Stimulated activated CD8-positive, alpha-beta memory T cell treated with anti-CD3 and anti-CD28 coated beads, Interleukin-12 subunit alpha, Interleukin-12 subunit beta, amount 100 ng/mL, for 24 hours (primary cell): ENCODE results near the gene RABGAP1L.
"Not testable (repeated sequence)": the region's sequence is repeated elsewhere in the genome, so short reads cannot be mapped to it uniquely, and the experiment has no call there.

ENCODE experiments used
- DNase-seq: peaks from one replicate; pipeline ENCODE4 v3.0.0-alpha.2; 2020; ENCODE audit errors: extremely low read depth

The RABGAP1L gene

DNA sequence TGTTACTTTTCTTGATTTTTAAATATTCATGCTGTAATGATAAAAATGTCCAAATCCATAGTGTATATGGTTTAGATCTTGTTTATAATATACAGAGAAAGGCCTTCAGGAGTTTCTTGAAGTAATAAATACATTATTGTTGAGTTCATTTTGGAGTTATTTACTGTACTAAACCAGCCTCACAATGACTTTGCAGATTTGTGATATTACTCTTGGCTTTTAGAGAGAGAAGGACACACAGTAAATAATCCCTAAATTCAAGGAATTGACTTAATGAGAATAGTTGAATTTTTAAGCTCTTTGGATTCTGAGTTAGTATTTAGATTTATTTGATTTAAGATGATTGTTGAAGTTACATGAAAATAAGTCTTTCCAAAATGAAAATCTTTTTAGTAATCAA lies 38.9 kb downstream of the RABGAP1L start:
- DNase-seq = no peak

DNA sequence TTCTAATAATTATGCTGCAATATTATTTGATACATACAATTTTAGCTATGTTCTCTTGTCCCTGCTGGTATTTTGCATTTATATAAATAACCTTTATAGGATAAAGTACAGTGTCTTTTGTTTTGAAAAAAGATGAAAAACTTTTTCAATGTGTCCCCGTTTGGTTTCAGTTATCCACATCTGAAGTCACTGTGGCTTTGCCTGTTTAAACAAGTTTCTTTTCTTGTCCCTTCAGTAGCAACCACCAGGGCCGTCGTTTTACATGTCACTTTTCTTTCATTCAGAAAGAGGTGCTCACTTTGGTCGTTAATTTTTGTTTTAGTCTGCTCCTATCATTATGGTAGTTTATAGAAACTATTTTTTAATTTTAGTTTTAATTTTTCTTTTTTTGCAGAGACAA lies 41.4 kb downstream of the RABGAP1L start:
- no peak for DNase-seq

DNA sequence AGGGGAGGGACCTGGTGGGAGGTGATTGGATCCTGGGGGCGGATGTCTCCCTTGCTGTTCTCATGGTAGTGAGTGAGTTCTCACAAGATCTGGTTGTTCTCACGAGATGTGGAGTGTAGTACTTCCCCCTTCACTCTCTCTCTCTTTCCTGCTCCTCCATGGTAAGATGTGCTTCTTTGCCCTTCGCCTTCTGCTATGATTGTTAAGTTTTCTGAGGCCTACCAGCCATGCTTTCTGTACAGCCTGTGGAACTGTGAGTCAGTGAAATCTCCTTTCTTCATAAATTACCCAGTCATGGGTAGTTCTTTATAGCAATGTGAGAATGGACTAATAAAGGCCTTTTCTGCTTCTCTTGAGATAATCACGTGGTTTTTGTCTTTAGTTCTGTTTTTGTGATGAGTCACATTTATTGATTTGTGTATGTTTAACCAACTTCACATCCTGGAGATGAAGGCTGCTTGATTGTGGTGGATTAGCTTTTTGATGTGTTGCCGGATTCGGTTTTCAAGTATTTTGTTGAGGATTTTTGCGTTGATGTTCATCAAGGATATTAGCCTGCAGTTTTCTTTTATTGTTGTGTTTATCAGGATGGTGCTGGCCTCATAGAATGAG lies 45.5 kb downstream of the RABGAP1L start:
- no peak for DNase-seq

DNA sequence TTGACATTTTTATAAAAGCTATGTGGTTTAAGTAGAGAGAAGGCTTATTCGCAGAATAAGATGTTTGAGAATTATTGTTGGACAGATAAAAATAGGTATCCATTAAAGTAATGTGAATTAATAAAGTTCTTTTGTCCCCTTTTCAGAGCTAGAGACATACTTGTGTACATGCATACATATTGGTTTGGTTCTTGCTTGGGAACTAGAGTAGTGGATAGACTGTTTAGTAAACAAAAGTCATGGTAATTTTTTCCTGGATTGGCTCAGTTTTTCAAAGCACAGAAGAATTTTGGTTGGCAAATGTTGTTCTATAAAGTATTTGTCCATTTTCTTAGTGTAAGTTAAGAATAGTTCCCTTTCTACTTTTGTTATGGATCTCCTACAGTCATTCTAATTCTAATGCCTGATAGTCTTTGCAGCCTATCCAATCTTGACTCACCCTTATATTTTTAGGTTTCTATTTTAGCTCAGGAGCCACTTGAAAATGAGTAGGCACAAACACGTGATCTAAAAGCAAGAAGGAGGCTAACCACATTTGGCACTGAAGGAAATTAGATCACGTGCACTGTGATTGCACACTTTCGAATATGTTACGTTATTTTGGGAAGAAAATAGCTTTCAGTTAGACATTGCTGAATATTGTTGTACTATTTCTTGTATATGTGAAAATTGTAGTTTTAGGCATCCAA lies 47.0 kb downstream of the RABGAP1L start:
- no peak for DNase-seq

DNA sequence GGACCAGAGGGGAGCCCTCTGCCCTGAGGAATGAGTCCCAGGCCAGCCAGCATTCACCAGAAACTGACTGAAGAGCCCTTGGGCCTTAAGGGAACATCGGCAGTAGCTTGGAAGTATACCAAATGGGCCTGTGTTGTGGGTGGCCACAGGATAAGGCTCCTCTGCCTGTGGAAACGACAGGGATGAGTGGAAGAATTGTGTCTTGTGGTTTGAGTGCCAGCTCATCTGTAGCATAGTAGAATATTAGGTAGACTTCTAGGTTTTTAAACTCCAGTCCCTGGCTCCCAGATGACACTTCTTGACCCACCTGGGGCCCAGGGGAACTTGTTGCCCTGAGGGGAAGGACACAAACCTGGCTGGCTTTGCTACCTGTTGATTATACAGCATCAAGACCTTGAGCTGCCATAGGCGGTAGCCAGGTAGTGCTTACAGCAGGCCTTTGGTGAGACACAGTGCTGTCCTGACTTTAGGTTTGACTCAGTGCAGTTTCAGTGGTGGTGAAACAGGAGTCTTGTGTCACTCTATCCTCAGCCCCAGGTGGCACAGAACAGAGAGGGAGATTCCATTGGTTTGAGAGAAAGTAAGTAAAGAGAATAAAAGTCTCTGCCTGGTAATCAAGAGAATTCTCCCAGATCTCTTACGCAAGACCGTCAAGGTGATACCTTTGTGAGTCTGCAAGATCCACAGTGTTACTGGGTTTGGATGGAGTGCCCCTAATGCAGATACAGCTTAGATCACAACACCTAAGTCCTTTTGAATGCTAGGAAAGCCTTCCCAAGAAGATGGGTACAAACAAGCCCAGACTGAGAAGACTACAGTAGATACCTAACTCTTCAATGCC lies 50.2 kb downstream of the RABGAP1L start:
- DNase-seq = no peak

DNA sequence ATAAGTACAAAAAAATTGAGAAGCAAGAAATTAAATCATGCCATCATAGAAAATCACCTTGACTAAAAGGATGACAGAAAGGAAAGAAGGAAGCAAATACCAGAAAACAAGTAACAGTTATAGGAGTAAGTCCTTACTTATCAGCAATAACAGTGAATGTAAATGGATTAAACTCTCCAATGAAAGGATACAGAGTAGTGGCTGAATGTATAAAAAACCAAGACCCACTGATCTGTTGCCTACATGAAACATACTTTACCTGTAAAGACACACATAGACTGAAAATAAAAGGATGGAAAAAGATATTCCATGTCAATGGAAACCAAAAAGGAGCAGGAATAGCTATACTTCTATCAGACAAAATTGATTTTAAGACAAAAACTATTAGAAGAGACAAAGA lies 52.2 kb downstream of the RABGAP1L start:
- DNase-seq = no peak

DNA sequence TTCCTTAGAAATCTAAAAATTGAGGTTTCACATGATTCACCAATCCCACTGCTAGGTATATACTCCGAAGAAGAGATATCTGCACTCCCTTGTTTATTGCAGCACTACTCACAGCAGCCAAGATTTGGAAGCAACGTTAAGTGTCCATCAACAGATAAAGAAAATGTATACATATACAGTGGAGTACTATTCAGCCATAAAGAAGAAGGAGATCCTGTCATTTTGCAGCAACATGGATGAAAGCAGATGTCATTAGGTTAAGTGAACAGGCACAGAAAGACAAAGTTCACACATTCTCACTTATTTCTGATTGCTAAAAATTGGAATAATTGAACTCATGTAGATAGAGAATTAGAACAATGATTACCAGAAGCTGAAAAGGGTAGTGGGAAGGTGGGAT lies 56.4 kb downstream of the RABGAP1L start:
- no peak for DNase-seq

DNA sequence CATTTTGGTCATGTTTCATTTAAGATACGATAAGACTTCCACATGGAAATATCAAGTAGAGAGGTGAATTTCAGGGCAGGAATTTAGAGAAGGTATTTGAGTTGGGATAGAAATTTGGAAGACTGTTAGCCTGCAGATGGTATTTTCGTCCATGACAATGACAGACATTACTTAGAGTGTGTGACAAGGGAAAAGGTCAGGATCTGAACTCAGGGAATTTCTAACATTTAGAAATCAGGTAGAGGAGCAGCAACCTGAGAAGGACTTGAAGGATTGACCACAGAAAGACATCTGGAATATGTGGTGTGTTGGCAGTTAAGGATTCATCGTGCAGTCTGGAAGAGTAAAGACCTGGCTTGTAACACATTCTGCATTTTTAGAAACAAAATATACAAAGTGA lies 57.9 kb downstream of the RABGAP1L start:
- DNase-seq = no peak

DNA sequence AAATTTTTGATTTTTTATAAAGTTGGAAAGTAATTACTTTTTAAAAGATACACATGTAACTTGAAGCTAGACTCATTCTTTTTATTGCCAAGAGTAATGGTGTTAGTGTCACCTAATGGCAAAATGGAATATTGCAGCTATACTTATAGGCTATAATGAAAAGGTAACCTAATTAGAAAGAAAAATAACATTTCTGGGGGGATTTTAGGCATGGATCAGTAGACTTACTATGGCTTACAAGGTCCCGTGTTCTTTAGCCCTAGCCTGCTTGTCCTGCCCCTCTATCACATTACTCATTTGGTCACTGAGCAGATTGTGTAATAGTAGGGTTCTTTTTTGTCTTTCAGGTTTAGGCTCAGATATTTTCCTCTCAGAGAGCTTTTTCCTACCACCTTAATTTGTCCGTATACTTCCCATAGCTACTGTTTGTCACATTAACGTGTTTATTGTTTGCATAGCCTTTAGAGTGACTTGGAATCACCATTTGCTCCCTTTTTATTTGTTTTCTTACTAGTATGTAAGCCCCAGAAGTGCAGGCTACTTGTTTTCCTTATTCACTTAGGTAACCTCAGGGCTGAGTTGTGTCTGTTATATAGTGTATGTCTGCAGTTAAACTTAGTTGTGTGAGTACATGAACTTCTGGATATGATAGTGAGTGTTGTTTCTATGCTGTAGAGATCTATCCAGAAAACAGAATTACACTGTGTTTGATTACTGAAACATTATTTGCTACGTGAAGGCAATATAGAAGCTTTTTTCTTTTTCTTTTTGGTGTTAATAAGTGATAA lies 58.7 kb downstream of the RABGAP1L start:
- DNase-seq = no peak

DNA sequence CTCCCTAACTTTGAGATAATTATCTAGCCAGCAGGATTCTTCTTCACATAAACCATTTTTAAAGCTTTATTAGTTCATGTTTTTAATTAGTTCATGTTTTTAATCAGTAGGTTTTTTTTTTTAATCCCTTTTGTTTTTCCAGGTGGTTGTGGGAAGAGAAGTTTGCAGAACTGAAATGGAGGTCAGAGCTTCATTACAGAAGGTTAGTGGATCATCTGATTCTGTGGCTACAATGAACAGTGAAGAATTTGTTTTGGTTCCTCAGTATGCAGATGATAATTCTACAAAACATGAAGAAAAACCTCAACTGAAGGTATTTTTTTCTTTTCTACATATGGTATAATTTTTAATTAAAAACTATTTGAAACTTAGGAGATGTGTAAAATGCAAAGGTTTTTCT lies 59.7 kb downstream of the RABGAP1L start:
- no peak for DNase-seq

DNA sequence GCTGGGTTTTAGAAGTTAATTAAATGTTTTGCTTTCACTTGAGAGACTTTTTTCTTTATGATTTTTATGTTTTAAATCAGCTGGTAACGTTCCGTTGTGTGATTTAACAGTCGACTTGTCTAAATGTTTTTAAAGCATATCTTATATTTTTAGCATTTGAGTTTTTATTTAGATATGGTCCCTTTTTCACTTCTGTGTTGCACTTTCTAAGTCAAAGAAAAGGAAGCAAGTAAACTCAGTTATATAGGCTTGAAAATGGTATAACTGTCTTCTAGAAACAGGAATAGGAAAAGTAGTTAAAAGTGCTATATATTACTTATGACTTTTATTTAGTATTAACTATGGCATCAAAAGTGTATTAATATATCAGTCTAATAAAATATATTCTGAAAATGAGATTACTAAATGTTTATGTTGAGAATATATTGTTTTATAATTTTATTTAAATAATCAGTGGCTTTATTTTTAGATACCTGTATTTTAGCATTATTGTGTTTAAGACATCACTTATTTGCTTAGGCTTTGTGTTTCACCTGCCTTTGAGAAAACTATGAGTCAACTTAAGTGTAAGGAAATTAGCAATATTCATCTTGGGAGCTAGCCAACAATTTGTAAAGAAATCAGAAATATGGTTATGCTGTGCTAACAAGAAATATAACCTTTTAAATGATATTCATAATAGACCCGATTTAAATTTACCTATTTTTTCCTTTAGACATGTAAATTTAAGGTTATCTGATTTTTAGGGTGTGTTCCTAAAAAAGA lies 60.5 kb downstream of the RABGAP1L start:
- DNase-seq = no peak

DNA sequence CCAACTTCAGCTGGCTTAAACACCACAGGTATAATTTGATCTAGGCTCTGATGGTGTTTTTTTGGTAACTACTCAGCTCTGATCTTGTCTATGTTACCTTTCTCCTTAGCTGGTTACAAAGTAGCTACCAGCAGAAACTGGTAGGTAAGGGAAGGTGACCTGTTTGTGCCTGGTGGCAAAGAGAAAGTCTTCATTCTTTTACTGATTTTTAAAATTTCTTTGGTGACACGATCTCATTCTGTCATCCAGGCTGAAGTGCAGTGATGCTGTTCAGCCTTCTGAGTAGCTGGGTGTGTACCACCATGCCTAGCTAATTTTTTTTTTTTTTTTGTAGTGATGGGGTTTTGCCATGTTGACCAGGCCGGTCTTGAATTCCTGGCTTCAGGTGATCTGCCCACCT lies 62.4 kb downstream of the RABGAP1L start:
- DNase-seq = no peak

DNA sequence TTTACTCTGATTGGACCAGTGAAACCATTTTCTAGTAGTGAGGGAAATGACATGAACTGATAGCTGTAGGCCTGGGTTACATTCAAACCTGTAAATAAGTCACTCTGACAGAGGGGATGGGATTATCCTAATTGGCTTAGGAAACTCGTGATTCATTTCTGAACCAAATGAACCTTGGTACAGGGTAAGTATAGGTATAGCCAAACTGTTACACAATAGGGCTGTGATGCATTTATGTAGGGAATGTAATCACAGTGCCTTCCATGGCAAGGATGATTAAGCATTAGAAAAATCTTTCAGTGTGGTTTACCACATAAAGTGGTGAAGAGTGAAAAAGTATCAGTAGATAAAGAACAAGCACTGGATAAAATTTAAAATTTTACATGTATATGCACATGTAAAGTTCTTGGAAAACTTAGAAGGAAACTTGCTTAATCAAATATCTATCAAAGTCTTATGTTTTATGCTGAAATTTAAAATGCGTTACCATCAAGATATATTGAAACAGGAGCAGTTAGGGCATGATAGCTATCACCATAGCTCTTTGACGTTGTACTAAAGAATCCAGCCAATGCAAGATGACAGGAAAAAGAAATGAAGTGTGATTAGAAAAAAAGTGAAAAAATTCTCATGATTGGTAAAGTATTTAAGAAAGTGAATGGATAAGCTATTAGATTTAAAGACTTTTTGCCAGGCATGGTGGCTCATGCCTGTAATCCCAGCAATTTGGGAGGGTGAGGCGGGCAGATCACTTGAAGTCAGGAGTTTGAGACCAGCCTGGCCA lies 63.0 kb downstream of the RABGAP1L start:
- DNase-seq = no peak

DNA sequence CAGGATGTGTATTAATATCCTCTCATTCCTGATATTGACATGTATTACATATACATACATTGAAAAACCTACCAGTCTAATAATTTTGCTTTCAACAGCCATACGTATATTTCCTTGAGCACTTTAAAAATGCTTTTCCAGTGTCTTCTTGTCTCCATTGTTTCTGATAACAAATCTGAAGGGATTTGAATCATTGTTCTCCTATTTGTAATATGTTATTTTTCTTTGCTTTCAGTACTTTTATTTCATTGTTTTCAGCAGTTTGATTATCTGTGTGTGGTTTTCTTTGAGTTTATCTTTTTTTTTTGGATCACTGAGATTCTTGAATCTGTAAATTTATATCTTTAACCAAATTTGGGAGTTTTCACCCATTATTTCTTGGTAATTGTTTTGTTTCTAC lies 65.3 kb downstream of the RABGAP1L start:
- DNase-seq = no peak

DNA sequence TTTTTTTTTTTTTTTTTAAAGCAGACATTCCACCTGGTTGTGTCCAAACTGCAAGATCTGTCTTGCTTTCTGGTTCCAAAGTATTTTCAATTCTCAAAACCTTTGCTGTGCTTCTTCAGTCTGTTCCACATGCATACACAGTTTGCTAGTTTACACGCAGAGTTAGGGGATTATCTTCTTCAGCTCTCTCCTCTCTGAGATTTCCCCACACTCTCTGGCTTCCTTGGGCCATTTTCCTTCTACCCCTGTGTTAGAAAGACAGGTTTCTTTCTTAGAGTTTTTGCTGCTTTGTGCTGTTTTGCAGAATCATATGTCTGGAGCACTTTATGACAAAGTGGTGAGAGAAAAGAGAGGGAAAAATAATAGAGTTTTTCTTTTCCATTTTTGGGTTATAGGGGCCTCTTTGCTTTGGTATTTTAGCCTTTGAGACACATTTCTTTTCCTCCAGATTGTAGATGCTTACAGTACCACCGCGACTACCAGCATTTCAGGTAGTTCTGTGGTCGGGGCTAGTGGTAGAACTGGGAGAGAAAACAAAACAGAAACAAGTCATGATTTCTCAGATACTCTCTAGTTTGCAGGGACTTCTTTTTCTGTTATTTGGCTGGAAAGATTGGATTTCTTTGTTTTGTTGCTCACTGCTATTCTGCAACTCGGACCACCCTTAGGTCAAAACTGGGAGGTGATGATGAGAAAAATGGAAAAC lies 66.3 kb downstream of the RABGAP1L start:
- no peak for DNase-seq

DNA sequence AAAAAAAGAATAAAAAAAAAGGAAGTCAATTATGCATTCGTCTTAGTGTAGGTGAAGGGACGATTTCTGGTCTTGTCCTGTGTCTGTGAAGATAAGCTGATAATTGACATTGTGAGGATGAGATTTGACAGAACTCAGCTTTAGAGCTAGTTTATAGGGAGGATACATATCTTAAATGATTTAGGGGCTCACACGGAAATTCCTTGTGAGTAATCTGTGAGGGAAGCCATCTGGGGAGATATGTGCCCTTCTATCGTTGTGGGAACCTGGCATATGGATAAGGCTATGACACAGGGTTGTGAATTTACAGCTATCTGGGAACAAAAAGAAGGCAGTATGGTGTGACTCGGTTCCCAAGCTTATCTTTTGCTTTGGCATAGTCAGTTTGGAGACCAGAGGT lies 71.1 kb downstream of the RABGAP1L start:
- DNase-seq = no peak

DNA sequence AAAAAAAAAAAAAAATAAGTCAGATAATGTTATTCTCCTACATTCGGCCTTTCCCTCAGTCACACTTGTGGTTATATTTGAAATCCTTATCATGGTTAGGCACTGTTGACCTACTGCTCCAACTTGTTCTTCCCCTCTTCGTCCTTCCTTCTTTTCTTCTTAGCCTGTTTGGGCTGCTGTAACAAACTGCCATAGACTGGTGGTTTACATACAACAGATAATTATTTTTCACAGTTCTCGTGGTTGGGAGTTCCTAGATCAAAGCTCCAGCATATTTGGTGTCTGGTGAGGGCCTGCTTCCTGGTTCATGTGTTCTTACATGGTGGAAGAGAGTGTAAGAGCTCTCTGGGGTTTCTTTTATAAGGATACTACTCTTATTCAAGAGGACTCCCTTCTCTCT lies 73.4 kb downstream of the RABGAP1L start:
- DNase-seq = no peak

DNA sequence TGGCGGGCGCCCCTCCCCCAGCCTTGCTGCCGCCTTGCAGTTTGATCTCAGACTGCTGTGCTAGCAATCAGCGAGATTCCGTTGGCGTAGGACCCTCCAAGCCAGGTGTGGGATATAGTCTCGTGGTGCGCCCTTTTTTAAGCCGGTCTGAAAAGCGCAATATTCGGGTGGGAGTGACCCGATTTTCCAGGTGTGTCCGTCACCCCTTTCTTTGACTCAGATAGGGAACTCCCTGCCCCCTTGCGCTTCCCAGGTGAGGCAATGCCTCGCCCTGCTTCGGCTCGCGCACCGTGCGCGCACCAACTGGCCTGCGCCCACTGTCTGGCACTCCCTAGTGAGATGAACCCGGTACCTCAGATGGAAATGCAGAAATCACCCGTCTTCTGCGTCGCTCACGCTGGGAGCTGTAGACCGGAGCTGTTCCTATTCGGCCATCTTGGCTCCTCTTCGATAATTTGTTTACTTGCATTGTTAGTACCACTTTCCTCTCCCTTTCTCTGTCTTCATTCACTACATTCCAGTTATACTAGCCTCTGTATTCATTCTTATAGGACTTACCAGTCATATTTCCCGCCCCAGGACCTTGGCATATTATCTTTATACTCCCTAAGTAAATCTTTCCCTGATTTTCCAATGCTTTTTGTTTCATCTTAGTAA lies 79.7 kb downstream of the RABGAP1L start:
- not testable (repeated sequence) for DNase-seq

DNA sequence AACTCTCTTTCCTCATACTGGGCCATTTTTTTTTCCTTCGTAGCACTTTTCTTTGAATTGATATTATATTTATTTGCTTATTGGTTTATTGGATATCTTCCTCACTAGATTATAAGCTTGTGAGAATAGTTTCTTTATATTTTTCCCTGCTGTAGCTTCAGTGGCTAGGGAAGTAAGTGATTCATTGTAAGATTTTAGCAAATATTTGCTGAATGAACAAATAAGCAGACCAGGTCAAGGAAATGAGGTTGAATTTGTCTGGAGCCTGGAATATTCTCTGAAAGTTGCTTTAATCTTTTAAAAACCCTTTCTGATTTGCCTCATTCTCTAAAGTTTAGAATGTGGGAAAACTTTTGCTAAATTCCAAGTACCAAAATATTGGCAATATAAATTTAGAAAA lies 80.2 kb downstream of the RABGAP1L start:
- DNase-seq = no peak
